ENCODE results near the gene PCDHGA1. TPM values are rescaled to one million over a fixed set of nuclear protein-coding genes. Genes with fewer than 3 reads are reported as not detected.

PCDHGA1 gene
- total RNA-seq, 1 experiment from 2014 or later: 0.63 TPM

- no peak overlapping the region for H2BK5ac ChIP-seq (ENCODE audit: insufficient read length, low read length)
- peaks cover 47 to 70% of the 10 kb centered on the region in 2 experiments for H3K9me3 Mint-ChIP-seq
- peaks cover 19 to 44% (median 38%) of the 10 kb centered on the region in 3 experiments for H3K36me3 Mint-ChIP-seq (ENCODE audit: insufficient read depth in 1 of 3, low read depth in 3 of 3)
- no peak overlapping the region for H2BK120ac ChIP-seq (ENCODE audit: low read depth, low read length, poor library complexity, severe bottlenecking)
- no peak for DNase-seq
- H2BK12ac ChIP-seq (ENCODE audit: insufficient read length, low read depth, low read length): no peak overlapping the region
- H3K4me1 Mint-ChIP-seq: no peaks in the 10 kb centered on the region
- H2AFZ ChIP-seq (ENCODE audit: low read length): no peak overlapping the region
- WGBS (ENCODE audit: extremely low coverage, insufficient read length, low lambda C conversion rate): no CpG with 5 or more reads among the region's 61 CpGs
- no peaks in the 10 kb centered on the region for H3K23me2 ChIP-seq (ENCODE audit: insufficient read length, low read depth, low read length, poor library complexity, severe bottlenecking)
- H3K27ac ChIP-seq (ENCODE audit: insufficient read length, low read depth, low read length): no peak overlapping the region
- H3K18ac ChIP-seq (ENCODE audit: insufficient read length, low read depth, low read length): no peak overlapping the region
- no peaks in the 10 kb centered on the region for H3K27me3 Mint-ChIP-seq (ENCODE audit: low read depth)
- no peak overlapping the region for H3K14ac ChIP-seq (ENCODE audit: insufficient read depth, low read length)
- no peak overlapping the region for H3K27ac Mint-ChIP-seq
- no peak overlapping the region for H4K5ac ChIP-seq (ENCODE audit: insufficient read length, low read depth, low read length)
- peaks cover 34% of the 10 kb centered on the region for H3K9me3 ChIP-seq (ENCODE audit: control insufficient read depth, low read depth, low read length)
- no peak overlapping the region for H4K91ac ChIP-seq (ENCODE audit: insufficient read length, low read depth, low read length)
- no peaks in the 10 kb centered on the region for H3K79me1 ChIP-seq (ENCODE audit: insufficient read depth, low read depth, low read length, poor library complexity, severe bottlenecking)
- no peaks in the 10 kb centered on the region for H3K4me1 ChIP-seq (ENCODE audit: insufficient read depth, low read length)
- H4K8ac ChIP-seq (replicated peaks; ENCODE audit: insufficient read length, low read depth, low read length): no peak overlapping the region
- no peaks in the 10 kb centered on the region for H4K20me1 ChIP-seq (ENCODE audit: control insufficient read depth, insufficient read depth, insufficient read length)
- H3K79me2 ChIP-seq (ENCODE audit: insufficient read depth, low read length): no peaks in the 10 kb centered on the region
- H3K9ac ChIP-seq (ENCODE audit: extremely low read depth, insufficient read length, low read length): no peak overlapping the region
- H2BK15ac ChIP-seq (ENCODE audit: low read depth, low read length): no peak overlapping the region
- H3T11ph ChIP-seq (ENCODE audit: low read length): no peak overlapping the region
- no peak overlapping the region for H3K56ac ChIP-seq (ENCODE audit: insufficient read length, low read depth, low read length)
- H2AK5ac ChIP-seq (ENCODE audit: insufficient read length, low read length): no peak overlapping the region
- no peaks in the 10 kb centered on the region for H3K27me3 ChIP-seq (ENCODE audit: insufficient read depth, low read length)
- no peak for TF ChIP-seq CTCF (conservative IDR thresholded peaks at IDR 0.05)
- H3K4me2 ChIP-seq (ENCODE audit: insufficient read depth, insufficient read length, low read length): no peak overlapping the region
- H2BK20ac ChIP-seq (ENCODE audit: low read depth, low read length, poor library complexity, severe bottlenecking): no peak overlapping the region
- no peak overlapping the region for H3K4ac ChIP-seq (ENCODE audit: low read depth, low read length)
- H3K23ac ChIP-seq (ENCODE audit: insufficient read length, low read depth, low read length): no peak overlapping the region
- no peak overlapping the region for H3K4me3 Mint-ChIP-seq
Measured at GRCh38 chr5:141399555-141400258, 69.4 kb downstream of the PCDHGA1 start.
